Hepatocyte (in vitro differentiated cells): Measurements from ENCODE around the gene SLC1A4. TPM values are rescaled to one million over a fixed set of nuclear protein-coding genes. Genes with fewer than 3 reads are reported as not detected.

Experiments
- DNase-seq: peaks from one replicate; pipeline ENCODE4 v3.0.0-alpha.2; 2016; ENCODE audit warnings: low spot score
- H2AFZ ChIP-seq: fragments of 200-600 bp; sonication (generic); 2 replicates; pipeline ENCODE4 v1.6.0; 2016; ENCODE audit warnings: antibody characterized with exemption, mild to moderate bottlenecking
- H3K27ac ChIP-seq: fragments of 200-600 bp; sonication (generic); 2 replicates; pipeline ENCODE4 v1.5.1; 2016; ENCODE audit warnings: mild to moderate bottlenecking
- H3K27me3 ChIP-seq: fragments of 200-600 bp; sonication (generic); 2 replicates; pipeline ENCODE4 v1.6.1; 2016
- H3K36me3 ChIP-seq: fragments of 200-600 bp; sonication (generic); replicated peaks from 2 replicates; pipeline ENCODE4 v1.5.1; 2016; ENCODE audit warnings: low read depth; ENCODE audit not compliant: insufficient read depth
- H3K4me1 ChIP-seq: fragments of 200-600 bp; sonication (generic); 2 replicates; pipeline ENCODE4 v1.5.1; 2016; ENCODE audit warnings: mild to moderate bottlenecking, moderate library complexity; ENCODE audit not compliant: insufficient read depth
- H3K4me2 ChIP-seq: fragments of 200-600 bp; sonication (generic); 2 replicates; pipeline ENCODE4 v1.6.0; 2016
- H3K4me3 ChIP-seq: fragments of 200-600 bp; sonication (generic); 2 replicates; pipeline ENCODE4 v1.5.1; 2016; ENCODE audit warnings: mild to moderate bottlenecking
- H3K79me2 ChIP-seq: fragments of 200-600 bp; sonication (generic); 2 replicates; pipeline ENCODE4 v1.6.0; 2017; ENCODE audit warnings: mild to moderate bottlenecking
- H3K9me2 ChIP-seq: fragments of 200-600 bp; sonication (generic); replicated peaks from 2 replicates; pipeline ENCODE4 v1.6.0; 2017; ENCODE audit warnings: mild to moderate bottlenecking; ENCODE audit not compliant: insufficient read depth
- H3K9me3 ChIP-seq: fragments of 200-600 bp; sonication (generic); 2 replicates; pipeline ENCODE4 v1.5.1; 2016; ENCODE audit warnings: low read depth, mild to moderate bottlenecking
- H4K20me1 ChIP-seq: fragments of 200-600 bp; sonication (generic); 2 replicates; pipeline ENCODE4 v1.6.0; 2016; ENCODE audit warnings: mild to moderate bottlenecking; ENCODE audit not compliant: insufficient read depth, poor library complexity, severe bottlenecking
- EZH2 ChIP-seq: fragments of 200-600 bp; sonication (generic); IDR thresholded peaks from 2 replicates; pipeline ENCODE4 v1.6.1; 2016; ENCODE audit warnings: antibody characterized with exemption, mild to moderate bottlenecking, borderline replicate concordance
- EZH2phosphoT487 ChIP-seq: fragments of 200-600 bp; sonication (generic); IDR thresholded peaks from one replicate; pipeline ENCODE4 v1.6.1; 2018; ENCODE audit warnings: antibody characterized with exemption, mild to moderate bottlenecking, low read depth, moderate library complexity; ENCODE audit not compliant: unreplicated experiment, severe bottlenecking
- WGBS: methylation state at CpG from one replicate; pipeline ENCODE4 v1.1.6; 2016; ENCODE audit warnings: low lambda C conversion rate; ENCODE audit errors: missing lambda C conversion rate; 5-methylcytosine and 5-hydroxymethylcytosine counted together
- polyA plus RNA-seq: library from polyadenylated mRNA; unstranded; fragments of >200 nt; fragmentation: Nextera tagmentation; extraction: Ambion mirVana; gene quantifications from 2 replicates; pipeline ENCODE4 v1.2.1, GENCODE V29; 2016
- total RNA-seq: library from RNA; depleted of rRNA; stranded (reverse); fragments of >200 nt; gene quantifications from 2 replicates; pipeline ENCODE4 v1.2.3, GENCODE V29; 2014
- TF ChIP-seq, protein P1 (sequence below): fragments of 200-600 bp; sonication (generic); IDR thresholded peaks from 2 replicates; pipeline ENCODE4 v1.5.1; 2016; ENCODE audit warnings: antibody characterized with exemption, mild to moderate bottlenecking; ENCODE audit not compliant: poor library complexity

The SLC1A4 gene
- total and polyA plus RNA-seq, 2 experiments from 2014 or later, result 14.2 to 17.8 TPM

DNA sequence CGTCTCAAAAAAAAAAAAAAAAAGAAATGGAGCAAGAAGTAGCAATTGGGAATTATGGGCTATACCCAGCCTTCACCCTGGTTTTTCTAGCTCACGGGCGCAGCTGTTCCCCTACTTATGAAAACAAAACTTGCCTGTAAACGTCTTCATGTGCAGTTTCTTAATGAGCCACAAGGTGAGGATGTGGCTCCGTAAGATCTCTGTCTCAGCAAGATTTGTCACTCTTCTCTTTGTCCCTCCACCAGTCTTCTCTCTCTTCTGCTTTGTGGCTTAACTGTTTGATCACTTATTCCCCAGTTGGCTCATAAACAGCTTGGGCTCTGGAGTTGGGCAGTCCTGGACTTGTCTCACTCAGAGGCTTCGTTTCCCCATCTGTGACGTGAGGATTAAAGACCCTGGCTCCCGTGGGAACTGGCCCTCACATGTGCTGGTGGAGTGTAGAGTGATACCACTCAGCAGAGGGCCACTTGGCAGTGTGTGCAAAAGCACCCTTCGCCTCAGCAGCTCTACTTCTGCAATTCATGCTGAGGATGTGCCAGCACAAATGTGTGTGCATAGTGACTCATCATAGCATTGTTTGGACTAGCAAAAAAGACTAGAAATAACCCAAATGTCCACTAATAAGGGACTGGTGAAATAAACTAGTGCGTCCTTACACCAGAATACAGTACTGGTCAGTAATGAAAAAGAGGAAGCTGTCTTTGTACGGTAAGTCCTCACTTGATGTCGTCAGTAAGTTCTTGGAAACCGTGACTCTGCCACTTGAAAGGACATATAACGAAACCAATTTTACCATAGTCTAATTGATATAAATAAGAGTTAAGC, 75.7 kb downstream of the SLC1A4 start:
- H3K27me3 ChIP-seq, result no peaks in the 10 kb centered on the region
- H3K4me2 ChIP-seq, result peak overlapping the region; percentile 44
- H3K4me1 ChIP-seq, result peaks cover 12% of the 10 kb centered on the region
- H3K27ac ChIP-seq, result peak overlapping the region; percentile 51
- H3K9me2 ChIP-seq, result no peaks in the 10 kb centered on the region
- H3K9me3 ChIP-seq, result no peaks in the 10 kb centered on the region
- H3K36me3 ChIP-seq, result no peaks in the 10 kb centered on the region
- no peak overlapping the region for H3K4me3 ChIP-seq
- 68% methylated on average over 14 of the region's 14 CpGs for WGBS
- H4K20me1 ChIP-seq, result peaks cover 12% of the 10 kb centered on the region
- H3K79me2 ChIP-seq, result peaks cover 85% of the 10 kb centered on the region
- peak; percentile 64 for DNase-seq
- no peak overlapping the region for H2AFZ ChIP-seq
- TF ChIP-seq EZH2phosphoT487, result no peak
- TF ChIP-seq, protein P1, sequence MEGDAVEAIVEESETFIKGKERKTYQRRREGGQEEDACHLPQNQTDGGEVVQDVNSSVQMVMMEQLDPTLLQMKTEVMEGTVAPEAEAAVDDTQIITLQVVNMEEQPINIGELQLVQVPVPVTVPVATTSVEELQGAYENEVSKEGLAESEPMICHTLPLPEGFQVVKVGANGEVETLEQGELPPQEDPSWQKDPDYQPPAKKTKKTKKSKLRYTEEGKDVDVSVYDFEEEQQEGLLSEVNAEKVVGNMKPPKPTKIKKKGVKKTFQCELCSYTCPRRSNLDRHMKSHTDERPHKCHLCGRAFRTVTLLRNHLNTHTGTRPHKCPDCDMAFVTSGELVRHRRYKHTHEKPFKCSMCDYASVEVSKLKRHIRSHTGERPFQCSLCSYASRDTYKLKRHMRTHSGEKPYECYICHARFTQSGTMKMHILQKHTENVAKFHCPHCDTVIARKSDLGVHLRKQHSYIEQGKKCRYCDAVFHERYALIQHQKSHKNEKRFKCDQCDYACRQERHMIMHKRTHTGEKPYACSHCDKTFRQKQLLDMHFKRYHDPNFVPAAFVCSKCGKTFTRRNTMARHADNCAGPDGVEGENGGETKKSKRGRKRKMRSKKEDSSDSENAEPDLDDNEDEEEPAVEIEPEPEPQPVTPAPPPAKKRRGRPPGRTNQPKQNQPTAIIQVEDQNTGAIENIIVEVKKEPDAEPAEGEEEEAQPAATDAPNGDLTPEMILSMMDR, result peak; percentile 55

DNA sequence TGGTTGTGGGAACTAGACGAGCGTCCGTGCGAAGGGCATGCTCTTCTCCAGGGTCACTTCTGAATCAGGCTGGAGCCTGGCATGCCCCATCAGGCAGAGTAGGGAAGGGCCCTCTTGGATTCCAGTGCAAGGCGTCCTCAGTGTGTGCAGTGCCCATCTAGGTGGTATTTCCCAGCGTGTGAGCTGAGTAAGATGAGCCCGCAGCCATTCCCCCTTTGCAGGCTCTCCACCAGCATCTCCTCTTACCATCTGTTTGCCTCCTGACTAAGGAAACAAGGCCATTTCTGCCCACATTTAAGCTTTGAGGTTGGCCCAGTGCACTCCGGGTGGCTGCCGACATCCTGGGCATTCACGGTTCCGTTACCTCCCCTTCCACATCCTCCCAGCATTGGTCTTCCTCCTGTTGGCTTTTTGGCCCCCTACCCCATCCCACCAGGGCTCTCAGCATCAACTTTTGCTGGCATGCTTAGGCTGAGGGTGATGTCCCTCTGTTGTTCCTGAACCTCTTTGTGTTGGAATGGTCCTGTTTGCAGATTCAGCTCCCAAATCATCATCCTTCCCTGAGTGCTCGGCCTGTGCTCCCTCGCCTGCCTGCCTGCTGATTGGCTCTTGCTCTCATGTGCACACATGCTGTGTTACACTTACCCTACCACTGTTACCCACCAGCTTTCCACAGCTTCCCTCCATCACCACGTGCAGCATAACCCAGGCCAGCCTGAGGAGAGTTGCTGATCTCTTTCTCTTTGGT, 78.8 kb downstream of the SLC1A4 start:
- Histone ChIP-seq H3K4me3 (no peak overlapping the region), H3K9me3 (no peaks in the 10 kb centered on the region), H3K79me2 (peaks cover 57% of the 10 kb centered on the region), H2AFZ (no peak overlapping the region), H3K27ac (no peak overlapping the region), H3K27me3 (no peaks in the 10 kb centered on the region), H3K9me2 (no peaks in the 10 kb centered on the region), H3K4me1 (peaks cover 18% of the 10 kb centered on the region), H3K36me3 (no peaks in the 10 kb centered on the region), H3K4me2 (no peak overlapping the region), H4K20me1 (peaks cover 9% of the 10 kb centered on the region)
- DNase-seq, result no peak
- TF ChIP-seq EZH2, result no peak
- TF ChIP-seq EZH2phosphoT487, result no peak
- TF ChIP-seq, protein P1, result no peak
- 96% methylated on average over 14 of the region's 14 CpGs for WGBS

DNA sequence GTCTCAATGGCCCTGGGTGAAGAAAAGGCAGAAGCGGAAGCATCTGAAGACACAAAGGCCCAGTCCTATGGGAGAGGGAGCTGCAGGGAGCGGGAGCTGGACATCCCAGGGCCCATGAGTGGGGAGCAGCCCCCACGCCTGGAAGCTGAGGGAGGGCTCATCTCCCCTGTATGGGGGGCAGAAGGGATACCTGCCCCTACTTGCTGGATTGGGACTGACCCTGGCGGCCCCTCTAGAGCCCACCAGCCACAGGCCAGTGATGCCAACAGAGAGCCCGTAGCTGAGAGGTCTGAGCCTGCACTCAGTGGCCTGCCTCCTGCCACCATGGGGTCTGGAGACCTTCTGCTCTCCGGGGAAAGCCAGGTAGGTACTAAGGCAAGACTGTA, 80.2 kb downstream of the SLC1A4 start:
- Histone ChIP-seq H4K20me1 (peaks cover 6% of the 10 kb centered on the region), H3K4me2 (no peak overlapping the region)
- TF ChIP-seq, protein P1, result no peak
- no peak for TF ChIP-seq EZH2
- no peak for TF ChIP-seq EZH2phosphoT487

More for the DNA sequence above, 80.2 kb downstream of the SLC1A4 start:
- Histone ChIP-seq H3K4me3 (no peak overlapping the region), H3K36me3 (no peaks in the 10 kb centered on the region), H3K9me3 (no peaks in the 10 kb centered on the region), H3K4me1 (peaks cover 18% of the 10 kb centered on the region), H3K79me2 (peaks cover 45% of the 10 kb centered on the region), H3K27ac (peak overlapping the region; percentile 93), H3K27me3 (no peaks in the 10 kb centered on the region), H2AFZ (no peak overlapping the region), H3K9me2 (no peaks in the 10 kb centered on the region)
- 97% methylated on average over 6 of the region's 6 CpGs for WGBS
- DNase-seq, result no peak
